Ramos (cell line): ENCODE results near the gene CPPED1.

Source experiments
- in situ Hi-C: fragments of 300-500 bp; cut with MboI; formaldehyde crosslinking; loops from one replicate; pipeline ENCODE4 v1.14.3; 2022; ENCODE audit warnings: low sequenced_read_pairs; ENCODE audit not compliant: unreplicated experiment

The CPPED1 gene

DNA sequence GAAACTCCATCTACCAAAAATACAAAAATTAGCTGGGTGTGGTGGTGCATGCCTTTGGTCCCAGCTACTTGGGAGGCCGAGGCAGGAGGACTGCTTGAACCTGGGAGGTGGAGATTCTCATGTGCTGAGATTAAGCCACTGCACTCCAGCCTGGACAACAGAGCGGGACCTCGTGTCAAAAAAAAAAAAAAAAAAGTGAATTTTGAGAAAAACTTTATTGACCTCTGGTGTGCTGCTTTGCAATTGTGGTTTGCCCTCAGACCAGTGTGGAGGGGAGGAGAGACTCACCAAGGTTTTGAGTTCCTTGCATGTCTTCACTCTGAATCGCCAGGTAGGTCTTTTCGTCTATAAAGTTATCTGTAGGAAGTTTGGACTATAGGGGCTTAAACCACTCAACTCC is 145.2 kb downstream of the CPPED1 start:
- in situ Hi-C loops = no loop called here

DNA sequence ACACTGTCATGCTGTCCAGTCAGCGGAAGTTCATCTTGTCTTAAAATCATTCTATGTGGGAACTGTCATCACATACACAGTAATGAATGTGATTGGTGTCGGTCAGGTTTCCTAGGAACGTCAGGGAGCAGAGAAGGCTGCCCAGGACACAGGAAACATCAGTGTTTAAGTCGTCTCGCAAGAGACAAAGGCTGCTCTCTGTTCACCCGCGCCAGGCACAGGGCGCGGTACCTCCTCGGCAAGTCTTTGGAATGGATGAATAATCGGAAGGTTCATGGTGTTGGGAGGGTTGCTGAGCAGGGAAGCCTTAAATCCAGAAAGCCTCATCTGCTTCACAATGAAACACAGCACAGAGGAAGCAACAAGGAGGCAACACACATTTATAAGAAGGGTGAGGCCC is 148.2 kb downstream of the CPPED1 start:
- in situ Hi-C loops = no loop called here

DNA sequence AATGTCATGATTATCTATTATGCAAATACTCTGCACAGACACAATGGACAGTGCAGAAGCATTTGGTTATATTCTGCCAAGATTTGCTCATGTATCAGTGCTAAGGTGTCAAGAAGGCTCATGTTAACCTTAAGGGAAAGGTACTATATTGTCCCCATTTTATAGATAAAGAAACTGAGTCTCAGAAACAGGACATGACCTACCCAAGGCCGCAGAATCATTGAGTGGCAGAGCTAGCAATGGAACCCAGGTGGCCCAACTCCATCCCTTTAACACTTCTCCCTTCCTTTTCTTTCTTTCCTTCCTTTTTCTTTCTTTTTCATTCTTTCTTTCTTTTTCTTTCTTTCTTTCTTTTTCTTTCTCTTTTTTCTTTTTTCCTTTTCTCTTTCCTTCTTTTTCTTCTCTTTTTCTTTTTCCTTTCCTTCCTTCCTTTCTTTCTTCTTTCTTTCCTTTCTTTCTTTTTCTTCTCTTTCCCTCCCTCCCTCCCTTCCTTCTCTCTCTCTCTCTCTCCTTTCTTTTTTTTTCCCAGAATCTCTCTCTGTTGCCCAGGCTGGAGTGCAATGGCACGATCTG is 149.8 kb downstream of the CPPED1 start:
- in situ Hi-C loops = no loop called here

DNA sequence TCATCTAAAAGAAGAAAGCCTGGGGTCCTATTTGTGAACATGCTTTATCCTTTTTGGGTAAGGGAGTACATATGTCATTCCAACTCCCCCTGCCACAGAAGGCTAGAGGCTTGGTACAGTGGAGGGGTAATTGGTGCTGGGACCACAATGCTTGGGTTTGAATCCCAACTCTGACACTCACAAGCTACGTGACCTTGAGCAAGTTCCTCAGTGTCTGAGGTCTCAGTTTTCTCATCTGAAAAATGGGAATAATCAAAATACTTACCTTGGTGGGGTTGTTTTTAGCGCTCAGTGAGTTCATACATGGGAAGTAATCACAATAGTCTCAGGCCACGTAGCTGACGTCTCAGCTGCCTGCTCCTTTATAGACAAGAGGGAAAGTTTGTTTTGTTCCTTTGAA is 150.8 kb downstream of the CPPED1 start:
- in situ Hi-C loops = no loop called here

DNA sequence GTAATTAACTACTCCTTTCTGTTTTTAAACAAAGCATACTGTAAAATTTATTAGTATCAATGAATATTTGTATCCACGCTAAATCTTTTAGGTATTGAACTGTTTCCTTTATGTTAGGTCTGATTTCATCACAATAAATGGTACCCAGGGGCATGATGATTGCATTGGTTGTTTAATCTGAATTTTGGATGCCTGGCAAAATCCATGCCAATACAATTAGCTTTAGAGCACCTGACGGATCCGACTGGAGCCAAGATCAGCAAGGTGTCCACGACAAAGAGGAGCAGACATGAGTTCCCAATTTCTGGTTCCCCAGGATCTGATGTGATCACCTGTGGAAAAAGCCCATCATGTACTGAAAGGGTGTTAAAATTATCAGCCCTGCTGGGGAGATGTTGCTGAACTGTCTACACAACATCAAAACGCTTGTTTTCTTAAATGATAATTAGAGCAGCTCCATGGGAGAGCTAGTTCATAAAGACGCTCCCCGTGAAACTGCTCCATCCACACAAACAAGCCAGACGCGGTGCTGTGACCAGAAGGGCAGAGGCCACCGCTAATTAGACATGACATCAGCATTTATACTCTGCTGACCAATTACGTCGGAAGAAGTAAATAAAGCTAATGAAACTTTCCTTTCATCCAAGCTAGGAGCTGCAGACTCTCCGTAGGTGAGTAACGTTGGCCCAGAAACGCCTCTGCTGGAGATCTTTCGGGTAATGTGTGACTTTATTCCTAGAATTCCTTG is 151.7 kb downstream of the CPPED1 start:
- in situ Hi-C loops = no loop called here

DNA sequence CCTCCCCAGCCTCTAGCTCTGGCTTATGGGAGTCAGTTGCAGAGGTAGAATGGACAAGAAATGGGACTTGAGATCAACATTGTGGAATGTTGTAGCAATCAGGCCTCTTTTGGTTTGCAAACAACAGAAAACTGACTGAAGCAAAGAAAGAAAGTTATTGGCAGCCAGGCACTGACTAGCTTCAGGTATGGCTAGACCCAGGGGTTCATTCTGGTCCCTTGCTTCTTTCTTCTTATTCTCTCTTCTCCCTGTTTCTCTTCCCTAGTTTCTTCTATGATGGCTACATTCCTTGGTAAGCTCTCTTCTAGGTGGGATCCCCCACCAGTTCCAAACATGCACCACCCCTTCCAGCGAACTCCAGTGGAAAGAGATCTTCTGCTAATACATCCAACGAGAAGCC is 154.3 kb downstream of the CPPED1 start:
- in situ Hi-C loops = no loop called here

DNA sequence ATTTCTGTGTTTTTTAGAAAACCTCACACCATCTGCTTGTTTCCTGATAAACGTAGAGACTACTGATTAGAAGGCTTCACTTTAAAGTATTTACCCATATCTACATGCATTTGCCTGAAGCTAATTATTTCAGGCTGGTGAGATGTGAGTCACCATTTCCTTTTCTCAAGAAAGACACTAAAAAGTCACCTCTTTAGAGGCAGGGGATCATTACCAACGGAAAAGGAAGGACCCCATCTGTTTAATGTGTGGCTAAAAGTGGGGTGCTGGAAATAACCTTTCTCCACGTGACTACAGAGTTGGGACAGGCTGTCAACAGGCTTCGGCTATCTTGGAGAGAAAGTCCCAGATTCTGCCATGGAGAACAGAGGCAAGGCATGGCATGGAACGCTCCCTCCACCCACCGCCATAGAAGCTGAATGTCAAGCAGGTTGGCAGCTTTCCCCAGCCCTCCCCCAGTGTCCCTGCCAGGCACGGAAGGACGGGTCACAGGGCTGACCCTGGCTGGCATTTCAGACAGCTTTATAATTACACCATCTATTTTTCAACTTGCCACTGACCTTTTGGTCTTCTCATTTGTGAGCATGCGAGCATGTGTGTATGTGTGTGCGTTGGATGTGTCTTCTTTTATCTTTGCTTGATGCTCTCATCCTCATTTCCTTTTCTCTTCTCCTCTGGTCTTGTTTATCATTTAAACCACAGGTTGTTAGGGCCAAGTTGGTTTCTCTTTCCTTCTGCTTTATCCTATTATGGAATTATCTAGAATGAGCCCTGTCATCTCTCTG is 157.0 kb downstream of the CPPED1 start:
- in situ Hi-C loops = no loop called here

DNA sequence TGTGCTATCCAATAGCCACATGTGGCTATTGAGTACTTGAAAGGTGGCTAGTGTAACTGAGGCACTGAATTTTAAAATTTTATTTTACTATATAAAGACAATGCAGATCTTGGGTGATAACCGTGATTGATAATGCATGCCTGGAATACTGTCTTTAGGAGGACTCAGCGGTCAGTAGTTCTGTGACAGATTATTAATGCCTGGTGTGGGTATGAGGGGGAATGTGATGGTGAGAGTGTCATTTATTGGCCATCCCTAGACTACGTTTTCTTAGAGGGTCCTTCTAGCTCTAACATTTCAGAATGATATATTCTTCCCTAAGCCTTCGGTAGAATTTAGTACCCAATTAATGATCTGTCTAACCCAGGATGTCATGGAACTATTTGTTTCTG is 157.6 kb downstream of the CPPED1 start:
- in situ Hi-C loops = no loop called here

DNA sequence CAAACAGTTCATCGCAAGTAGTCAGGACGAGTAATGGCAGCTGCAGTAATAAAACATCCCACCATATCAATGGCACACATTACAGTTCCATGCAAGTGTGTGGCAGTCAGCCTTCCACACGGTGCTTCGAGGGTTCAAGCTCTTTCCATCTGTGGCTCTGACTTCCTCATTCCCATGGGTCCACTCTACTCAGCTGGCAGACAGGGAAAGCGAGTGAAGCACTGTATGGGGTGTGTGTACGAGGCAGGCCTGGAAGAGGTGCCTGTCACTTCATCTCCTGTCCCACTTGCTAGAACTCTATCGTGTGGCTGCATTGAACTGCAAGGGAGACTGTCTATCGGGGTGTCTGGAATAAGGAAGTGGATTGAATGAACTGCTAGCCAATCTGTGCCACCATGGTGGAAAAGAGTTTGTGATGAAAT is 160.6 kb downstream of the CPPED1 start:
- in situ Hi-C loops = no loop called here

DNA sequence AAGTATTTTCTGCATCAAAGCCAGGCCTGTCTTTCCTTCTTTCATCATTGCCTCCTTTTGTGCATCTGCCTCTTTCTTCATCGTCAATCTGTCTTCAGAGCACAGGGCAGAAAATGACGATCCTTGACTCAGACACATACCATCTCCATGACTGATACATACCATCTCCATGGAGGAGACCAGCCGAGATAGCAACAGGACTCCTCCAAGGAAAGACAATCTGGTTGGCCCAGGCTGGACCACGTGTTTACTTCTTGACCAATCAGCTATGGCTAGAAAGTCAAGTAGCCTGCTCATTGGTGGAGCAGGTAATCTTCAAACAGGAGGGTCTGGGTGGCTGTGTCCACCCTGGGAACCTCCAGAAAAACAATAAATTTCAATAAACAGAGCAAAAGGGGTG is 164.6 kb downstream of the CPPED1 start:
- in situ Hi-C loops = no loop called here

DNA sequence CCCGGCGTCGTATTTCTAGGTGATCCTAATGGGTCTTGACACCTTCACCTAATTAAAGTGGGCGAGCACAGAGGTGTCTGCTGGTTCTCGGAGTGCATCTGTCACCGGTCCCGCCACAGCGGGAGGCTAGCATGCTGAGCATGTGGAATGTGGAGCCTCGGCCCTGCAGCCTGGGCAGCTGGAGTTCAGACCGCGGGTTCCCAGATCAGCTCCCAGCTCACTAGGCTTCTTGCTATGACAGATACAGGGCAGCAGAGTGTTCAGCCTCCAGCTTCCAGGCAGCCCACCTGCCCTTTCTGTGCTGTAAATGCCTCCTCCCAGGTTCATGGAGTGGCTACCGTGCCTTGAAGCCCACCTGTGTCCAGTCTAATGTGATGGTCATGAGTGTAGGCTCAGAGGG is 166.7 kb downstream of the CPPED1 start:
- in situ Hi-C loops = no loop called here

DNA sequence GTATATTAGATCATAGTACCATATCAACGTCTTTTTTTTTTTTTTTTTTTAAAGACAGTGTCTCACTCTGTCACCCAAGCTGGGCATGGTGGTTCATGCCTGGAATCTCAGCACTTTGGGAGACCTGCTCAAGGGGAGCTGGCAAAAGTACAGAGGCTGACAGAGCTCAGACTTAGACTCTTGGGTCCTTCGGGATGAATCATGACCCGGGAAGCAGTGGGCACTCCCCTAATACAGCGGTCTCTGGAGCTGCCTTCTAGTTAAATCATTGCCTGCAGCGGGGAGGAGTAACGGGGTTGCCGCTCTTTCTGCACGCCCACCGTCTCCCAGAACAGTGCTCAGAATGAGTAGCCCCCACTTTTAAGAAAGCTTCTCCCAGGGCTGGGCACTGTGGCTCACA is 174.4 kb downstream of the CPPED1 start:
- in situ Hi-C loops = no loop called here

DNA sequence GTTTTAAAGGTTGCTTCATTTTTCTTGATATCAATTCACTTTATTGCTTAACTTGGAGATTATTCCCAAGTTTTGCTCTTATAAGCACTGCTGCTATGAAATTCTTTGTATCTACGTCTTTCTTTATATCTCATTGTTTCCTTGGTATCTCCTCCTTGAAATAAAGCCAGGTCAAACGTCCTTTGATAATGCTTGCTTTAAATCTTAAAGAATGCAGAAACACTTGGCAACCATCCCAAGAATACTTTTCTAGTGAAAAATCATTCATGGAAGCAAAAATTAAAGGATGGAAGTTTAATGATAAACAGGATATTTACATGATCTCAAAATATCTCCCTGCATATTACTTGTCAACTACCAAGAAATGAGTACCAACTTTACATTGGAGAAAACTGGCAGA is 175.2 kb downstream of the CPPED1 start:
- in situ Hi-C loops = no loop called here

DNA sequence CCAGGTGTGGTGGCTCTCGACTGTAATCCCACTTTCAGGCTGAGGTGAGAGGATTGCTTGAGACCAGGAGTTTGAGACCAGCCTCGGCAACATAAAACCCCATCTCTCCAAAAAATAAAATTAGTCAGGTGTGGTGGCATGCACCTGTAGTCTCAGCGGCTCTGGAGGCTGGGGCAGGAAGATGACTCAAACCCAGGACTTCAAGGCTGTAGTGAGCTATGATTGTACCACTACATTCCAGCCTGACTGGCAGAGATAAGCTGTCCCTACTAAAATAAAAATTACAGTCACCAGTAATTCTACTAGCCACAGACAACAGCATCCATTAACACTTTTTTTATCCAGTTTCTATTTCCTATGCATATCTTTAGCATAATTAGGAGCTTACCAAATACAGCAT is 176.3 kb downstream of the CPPED1 start:
- in situ Hi-C loops = no loop called here

DNA sequence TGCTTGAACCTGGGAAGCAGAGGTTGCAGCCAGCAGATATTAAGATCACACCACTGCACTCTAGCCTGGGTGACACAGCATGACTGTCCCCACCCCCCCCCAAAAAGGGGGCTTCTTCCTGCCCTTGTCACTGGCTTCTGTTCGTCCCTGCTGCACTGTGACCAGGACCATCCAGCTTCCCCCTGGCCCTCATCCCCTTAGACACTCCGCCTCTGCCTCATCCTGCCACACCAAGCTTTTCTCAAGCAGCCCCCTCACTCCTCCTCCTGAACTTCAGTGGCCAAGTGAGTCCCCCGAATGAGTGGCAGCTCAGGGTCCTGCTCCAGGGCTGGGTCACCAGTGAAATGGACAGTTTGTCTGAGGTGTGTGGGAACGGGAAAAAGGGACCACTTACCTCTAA is 177.3 kb downstream of the CPPED1 start:
- in situ Hi-C loops = no loop called here

DNA sequence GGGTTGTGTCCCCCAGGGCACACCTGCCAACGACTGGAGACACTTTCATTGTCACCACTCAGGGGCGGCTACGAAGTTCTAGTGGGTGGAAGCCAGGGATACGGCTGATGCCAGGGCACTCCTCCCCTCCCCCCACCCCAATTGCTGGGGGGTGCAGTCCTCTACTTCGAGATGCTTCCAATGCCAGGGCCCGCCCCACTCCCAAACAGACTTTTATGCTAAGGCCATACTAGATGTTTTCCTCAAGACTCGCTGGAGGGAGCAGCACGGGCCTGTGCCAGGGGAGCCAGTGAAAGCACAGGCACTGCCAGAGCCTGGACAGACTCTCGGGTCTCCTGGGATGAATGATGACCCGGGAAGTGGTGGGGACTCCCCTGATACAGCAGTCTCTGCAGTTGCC is 178.0 kb downstream of the CPPED1 start:
- in situ Hi-C loops = no loop called here

DNA sequence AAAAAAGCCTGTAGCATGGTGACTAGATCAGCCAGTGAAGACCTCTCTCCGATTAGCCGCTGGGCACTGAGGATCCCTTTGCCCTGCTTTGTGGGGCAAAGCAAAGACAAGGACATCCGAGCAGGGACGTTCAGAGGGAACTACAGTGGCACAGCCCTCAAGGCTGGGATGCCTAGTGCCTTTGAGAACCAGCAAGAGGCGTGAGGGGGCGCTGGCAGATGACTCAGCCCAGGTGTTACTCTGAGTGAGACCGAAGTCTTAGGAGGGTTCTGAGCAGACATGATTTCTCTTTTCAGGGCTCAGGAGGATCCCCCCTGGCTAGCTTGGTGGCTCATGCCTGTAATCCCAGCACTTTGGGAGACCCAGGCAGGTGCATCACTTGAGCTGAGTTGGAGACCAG is 178.6 kb downstream of the CPPED1 start:
- in situ Hi-C loops = no loop called here

DNA sequence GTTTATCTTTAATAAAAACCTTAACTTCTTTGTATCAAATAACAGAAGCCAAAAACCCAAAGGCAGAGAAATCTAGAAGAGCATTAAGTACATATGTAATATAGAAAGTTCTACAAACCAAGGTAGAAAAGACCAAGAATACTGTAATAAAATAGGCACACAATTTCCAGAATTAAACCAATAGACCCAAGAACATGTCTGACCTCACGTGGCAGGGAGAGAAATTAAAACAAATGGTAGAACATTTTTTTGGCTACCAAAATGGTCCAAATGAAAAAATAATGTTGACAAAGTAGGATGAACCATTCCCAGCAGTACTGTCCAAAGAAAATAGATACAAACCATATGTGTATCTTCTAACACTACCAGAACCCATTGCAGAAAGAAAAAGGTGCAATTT is 183.5 kb downstream of the CPPED1 start:
- in situ Hi-C loops = no loop called here

DNA sequence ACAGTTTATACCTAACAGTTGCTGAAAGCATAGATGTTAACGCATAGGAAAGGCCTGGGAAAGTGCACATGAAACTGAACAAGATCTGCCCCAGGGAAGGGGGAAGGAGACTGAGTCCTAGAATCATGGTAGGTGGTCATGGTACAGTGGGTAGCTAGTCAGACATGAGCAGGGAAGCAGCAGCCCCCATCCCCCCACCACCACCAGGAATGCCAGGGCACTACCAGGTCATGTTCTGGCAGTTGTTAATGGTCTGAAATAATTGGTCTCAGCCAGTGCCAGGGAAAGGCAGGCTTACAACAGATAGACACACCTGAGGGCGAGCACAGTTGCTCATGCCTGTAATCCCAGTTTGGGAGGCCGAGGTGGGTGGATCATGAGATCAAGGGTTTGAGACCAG is 185.2 kb downstream of the CPPED1 start:
- in situ Hi-C loops = no loop called here

DNA sequence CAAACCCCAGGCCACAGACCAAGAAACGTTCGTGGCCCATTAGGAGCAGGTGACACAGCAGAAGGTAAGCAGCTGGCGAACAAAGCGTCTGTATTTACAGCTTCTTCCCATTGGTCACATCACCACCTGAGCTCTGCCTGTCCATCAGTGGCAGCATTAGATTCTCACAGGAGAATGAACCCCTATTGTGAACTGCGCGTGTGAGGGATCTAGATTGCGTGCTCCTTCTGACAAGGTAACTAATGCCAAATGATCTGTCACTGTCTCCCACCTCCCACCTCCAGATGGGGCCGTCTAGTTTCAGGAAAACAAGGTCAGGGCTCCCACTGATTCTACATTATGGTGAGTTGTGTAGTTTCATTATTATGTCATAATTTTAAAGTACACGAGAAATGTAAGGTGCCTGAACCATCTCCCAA is 186.3 kb downstream of the CPPED1 start:
- in situ Hi-C loops = no loop called here

DNA sequence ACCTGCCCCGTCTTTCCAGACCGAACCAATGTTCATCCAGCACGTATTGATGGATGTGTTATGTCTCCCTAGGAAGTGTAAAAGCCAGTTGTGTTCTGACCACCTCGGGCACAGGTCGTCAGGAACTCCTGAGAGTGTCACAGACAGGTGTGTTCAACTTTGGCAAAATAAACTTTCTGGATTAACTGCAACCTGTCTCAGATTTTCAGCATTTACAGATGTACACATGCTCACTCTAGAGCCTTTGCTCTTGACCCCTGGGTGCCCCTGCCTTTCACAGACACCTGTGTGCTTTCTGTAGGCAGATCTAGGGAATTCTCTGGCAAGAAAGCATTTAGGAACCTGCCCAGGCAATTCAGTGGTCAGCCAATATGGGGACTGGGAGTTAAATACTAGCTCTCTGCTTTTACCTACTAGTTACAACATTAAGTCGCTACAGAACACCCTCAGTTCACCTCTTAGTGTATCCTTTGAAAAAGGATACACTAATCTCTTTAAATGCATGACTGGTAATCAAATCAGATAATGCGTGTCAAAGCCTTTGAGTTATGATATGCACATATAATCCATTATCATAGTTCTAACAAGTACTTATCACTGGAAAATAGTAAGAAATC is 188.9 kb downstream of the CPPED1 start:
- in situ Hi-C loops = no loop called here
